A673 (cell line): Measurements from ENCODE around the gene PRKCA. TPM values are rescaled to one million over a fixed set of nuclear protein-coding genes. Genes with fewer than 3 reads are reported as not detected.

Experiments
- BruUV-seq: library from RNA; stranded (reverse); fragments of 400-500 nt; replicated peaks from 2 replicates; lab custom pipeline; 2021; lab: Mats Ljungman, UMichigan
- CTCF ChIA-PET: fragments of 300-600 bp; sonication (Branson Sonifier 250); formaldehyde crosslinking; loops from one replicate; lab custom pipeline; 2022; ENCODE audit warnings: antibody characterized with exemption; lab: Charles Lee
- POLR2A ChIA-PET: fragments of 300-600 bp; sonication (Branson Sonifier 250); formaldehyde crosslinking; loops from one replicate; lab custom pipeline; 2022; ENCODE audit warnings: antibody characterized with exemption; ENCODE audit not compliant: low non-redundant PET; lab: Charles Lee
- DNase-seq: peaks from one replicate; pipeline ENCODE4 v3.0.0-alpha.2; 2015; ENCODE audit warnings: low spot score
- H3K27ac ChIP-seq: fragments of 200-600 bp; sonication (generic); 2 replicates; pipeline ENCODE4 v1.5.1; 2016; ENCODE audit warnings: mixed run types, low read depth, mild to moderate bottlenecking, mixed read lengths, antibody characterized with exemption, low read length; ENCODE audit not compliant: poor library complexity, severe bottlenecking
- H3K27me3 ChIP-seq: fragments of 200-600 bp; sonication (generic); replicated peaks from 2 replicates; pipeline ENCODE4 v1.6.1; 2017; ENCODE audit warnings: mixed run types, low read depth, mild to moderate bottlenecking, mixed read lengths, antibody characterized with exemption, low read length; ENCODE audit not compliant: insufficient read depth, poor library complexity
- H3K36me3 ChIP-seq: fragments of 200-600 bp; sonication (generic); 2 replicates; pipeline ENCODE4 v1.6.1; 2016; ENCODE audit warnings: mixed run types, mild to moderate bottlenecking, mixed read lengths, antibody characterized with exemption, low read length; ENCODE audit not compliant: insufficient read depth, poor library complexity, severe bottlenecking
- H3K4me1 ChIP-seq: fragments of 200-600 bp; sonication (generic); 2 replicates; pipeline ENCODE4 v1.6.1; 2017; ENCODE audit warnings: mixed run types, mild to moderate bottlenecking, mixed read lengths, antibody characterized with exemption, low read length; ENCODE audit not compliant: insufficient read depth, poor library complexity, severe bottlenecking
- H3K4me3 ChIP-seq: fragments of 200-600 bp; sonication (generic); 2 replicates; pipeline ENCODE4 v1.5.1; 2016; ENCODE audit warnings: low read depth, mixed run types, mild to moderate bottlenecking, mixed read lengths, low read length; ENCODE audit not compliant: poor library complexity, severe bottlenecking
- H3K9me3 ChIP-seq: fragments of 200-600 bp; sonication (generic); 2 replicates; pipeline ENCODE4 v1.6.1; 2016; ENCODE audit warnings: mixed run types, low read depth, mild to moderate bottlenecking, mixed read lengths, antibody characterized with exemption, low read length; ENCODE audit not compliant: poor library complexity, severe bottlenecking
- CTCF ChIP-seq: fragments of 300-800, 200-600 bp; sonication (generic); conservative IDR thresholded peaks from 2 replicates; pipeline ENCODE4 v1.5.1; 2017; ENCODE audit warnings: low read depth, mild to moderate bottlenecking, antibody characterized with exemption, low read length, moderate library complexity, mixed read lengths
- EZH2 ChIP-seq: fragments of 200-600 bp; sonication (generic); IDR thresholded peaks from 2 replicates; pipeline ENCODE4 v1.6.1; 2017; ENCODE audit warnings: borderline replicate concordance, low read depth, mild to moderate bottlenecking, mixed read lengths, antibody characterized with exemption, low read length; ENCODE audit not compliant: poor library complexity, severe bottlenecking
- intact Hi-C: fragments of 100-400 bp; cut with micrococcal nuclease; formaldehyde crosslinking; loops from one replicate; pipeline ENCODE4 v1.10.0; 2022; ENCODE audit not compliant: unreplicated experiment
- total RNA-seq: library from RNA; stranded (reverse); gene quantifications from 2 replicates; pipeline ENCODE4 v1.2.3, GENCODE V29; 2021

The PRKCA gene
- total RNA-seq, 1 experiment from 2014 or later, result 16.3 TPM

- no peak for TF ChIP-seq EZH2
- no peak for TF ChIP-seq CTCF
- no peak overlapping the region for H3K4me3 ChIP-seq
- H3K27ac ChIP-seq, result no peak overlapping the region
- no peaks in the 10 kb centered on the region for H3K36me3 ChIP-seq
- no peaks in the 10 kb centered on the region for H3K27me3 ChIP-seq
- ChIA-PET CTCF (no interaction called here), POLR2A (no interaction called here)
- H3K9me3 ChIP-seq, result peaks cover 11% of the 10 kb centered on the region
- intact Hi-C loops, result loop anchor here (10.0 kb wide), 1 partner anchor 63 kb away; no protein-coding TSS in a partner anchor
- DNase-seq, result no peak
- peaks cover 13% of the 10 kb centered on the region for H3K4me1 ChIP-seq
- no TSS peak for BruUV-seq
These were observed 245.7 kb downstream of the PRKCA start for GRCh38 chr17:66548158-66548557.

GRCh38 chr17:66548659-66549310 lies 246.4 kb downstream of the PRKCA start:
- Histone ChIP-seq H3K9me3 (peaks cover 11% of the 10 kb centered on the region), H3K4me3 (no peak overlapping the region), H3K27me3 (no peaks in the 10 kb centered on the region), H3K4me1 (peaks cover 7% of the 10 kb centered on the region), H3K27ac (no peak overlapping the region), H3K36me3 (no peaks in the 10 kb centered on the region)
- DNase-seq, result no peak
- POLR2A ChIA-PET, result no interaction called here
- TF ChIP-seq CTCF (no peak), EZH2 (no peak)
- CTCF ChIA-PET, result no interaction called here
- intact Hi-C loops, result loop anchor here (10.0 kb wide), 1 partner anchor 64 kb away; no protein-coding TSS in a partner anchor
- BruUV-seq, result no TSS peak

GRCh38 chr17:66549311-66549704 lies 246.9 kb downstream of the PRKCA start:
- intact Hi-C loops, result loop anchor here (10.0 kb wide), 1 partner anchor 65 kb away; no protein-coding TSS in a partner anchor
- POLR2A ChIA-PET, result no interaction called here
- H3K27ac ChIP-seq, result no peak overlapping the region
- DNase-seq, result no peak
- TF ChIP-seq EZH2, result no peak
- TF ChIP-seq CTCF, result no peak
- peaks cover 5% of the 10 kb centered on the region for H3K4me1 ChIP-seq
- peaks cover 11% of the 10 kb centered on the region for H3K9me3 ChIP-seq
- no peaks in the 10 kb centered on the region for H3K36me3 ChIP-seq
- no peak overlapping the region for H3K4me3 ChIP-seq
- H3K27me3 ChIP-seq, result no peaks in the 10 kb centered on the region
- no TSS peak for BruUV-seq
- CTCF ChIA-PET, result no interaction called here
